ENCODE measurements around the gene CR1. TPM values are rescaled to one million over a fixed set of nuclear protein-coding genes. Genes with fewer than 3 reads are reported as not detected.

Gene CR1
- total RNA-seq, 1 donor from 2014 or later, result 0.51 TPM

DNA sequence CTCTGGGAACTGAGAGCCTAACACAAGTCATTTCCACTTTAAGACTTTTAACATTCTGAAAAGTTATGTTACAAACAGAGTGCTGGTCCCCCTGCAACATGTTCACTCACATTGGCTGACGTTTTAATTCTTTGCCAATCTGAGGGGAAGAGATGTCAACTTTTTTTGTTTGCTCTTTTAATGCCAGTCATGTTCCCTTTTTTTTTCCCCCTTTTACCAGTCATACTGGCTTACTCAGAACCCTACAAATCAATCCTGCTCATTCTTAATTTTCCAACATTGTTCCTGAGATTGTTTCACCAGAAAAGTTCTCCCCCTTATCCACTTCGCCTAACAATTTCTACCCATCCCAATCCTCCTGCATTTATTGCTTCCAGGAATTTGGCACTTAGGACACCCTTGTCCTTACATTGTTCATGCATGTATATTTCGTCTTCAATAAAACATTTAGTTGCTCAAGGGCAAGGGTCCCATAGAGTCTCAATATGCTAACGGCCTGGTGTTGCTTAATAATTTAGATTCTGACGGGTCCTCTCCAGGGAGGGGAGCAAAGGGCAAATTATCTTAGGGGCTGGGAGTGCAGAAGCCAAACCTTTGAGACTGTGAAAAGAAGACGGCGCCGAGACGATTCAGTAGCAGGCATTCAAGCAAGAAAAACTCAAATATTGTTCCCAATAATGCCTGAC lies 148.4 kb downstream of the CR1 start:
- peaks cover 4% of the 10 kb centered on the region for H3K36me3 Mint-ChIP-seq (ENCODE audit: low read depth, unreplicated experiment)

DNA sequence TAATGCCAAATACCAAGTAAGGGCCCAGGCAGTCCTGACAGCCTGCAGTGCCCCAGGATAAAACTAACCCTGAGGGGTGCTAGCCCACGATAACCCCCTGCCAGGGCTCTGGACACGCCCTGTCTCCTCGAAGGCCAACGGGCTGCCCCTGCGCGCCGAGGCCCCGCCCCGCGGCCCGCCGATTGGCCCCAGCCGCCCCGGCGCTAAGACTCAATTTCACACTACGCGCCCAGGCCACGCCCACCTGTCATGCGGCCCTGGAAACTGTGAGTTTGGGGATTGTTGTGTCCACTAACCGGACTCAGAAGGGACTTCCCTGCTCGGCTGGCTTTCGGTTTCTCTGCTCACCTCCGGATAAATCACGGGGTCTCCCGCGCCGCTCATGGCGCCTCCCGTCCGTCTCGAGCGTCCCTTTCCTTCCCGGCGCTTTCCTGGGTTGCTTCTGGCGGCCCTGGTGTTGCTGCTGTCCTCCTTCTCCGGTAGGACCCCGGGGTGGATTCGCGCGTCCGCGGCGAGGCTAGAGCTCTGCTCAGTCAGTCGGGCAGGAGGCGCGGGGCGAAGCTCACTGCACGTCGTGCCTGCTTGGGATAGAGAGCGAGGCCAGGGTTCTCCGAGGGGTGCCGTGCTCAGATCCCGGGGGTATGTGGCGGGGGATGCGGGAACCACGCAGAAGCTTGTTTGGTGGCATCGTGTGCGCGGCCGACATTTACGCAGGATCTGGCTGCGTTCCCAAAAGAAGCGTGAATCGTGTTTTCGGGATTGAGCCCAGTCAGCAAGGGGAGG lies 149.1 kb downstream of the CR1 start, which contains the start of gene CR1L:
Gene CR1L, plus strand, starts transcription at position 282 of the 783 bp plus-strand sequence. Its CDS starts 101 bp downstream, at position 383.
- Mint-ChIP-seq H3K27ac (ENCODE audit: unreplicated experiment) (peak within 1 kb of the TSS; percentile 45), H3K27me3 (ENCODE audit: unreplicated experiment) (peaks cover 10% of the 10 kb centered on the region), H3K4me3 (ENCODE audit: unreplicated experiment) (peak within 1 kb of the TSS; percentile 94), H3K36me3 (ENCODE audit: low read depth, unreplicated experiment) (peaks cover 7% of the 10 kb centered on the region), H3K4me1 (ENCODE audit: unreplicated experiment) (peaks cover 49% of the 10 kb centered on the region), H3K9me3 (ENCODE audit: unreplicated experiment) (no peaks in the 10 kb centered on the region)
- DNase-seq (ENCODE audit: low spot score), result peak; percentile 93
- TF ChIP-seq, protein P1, sequence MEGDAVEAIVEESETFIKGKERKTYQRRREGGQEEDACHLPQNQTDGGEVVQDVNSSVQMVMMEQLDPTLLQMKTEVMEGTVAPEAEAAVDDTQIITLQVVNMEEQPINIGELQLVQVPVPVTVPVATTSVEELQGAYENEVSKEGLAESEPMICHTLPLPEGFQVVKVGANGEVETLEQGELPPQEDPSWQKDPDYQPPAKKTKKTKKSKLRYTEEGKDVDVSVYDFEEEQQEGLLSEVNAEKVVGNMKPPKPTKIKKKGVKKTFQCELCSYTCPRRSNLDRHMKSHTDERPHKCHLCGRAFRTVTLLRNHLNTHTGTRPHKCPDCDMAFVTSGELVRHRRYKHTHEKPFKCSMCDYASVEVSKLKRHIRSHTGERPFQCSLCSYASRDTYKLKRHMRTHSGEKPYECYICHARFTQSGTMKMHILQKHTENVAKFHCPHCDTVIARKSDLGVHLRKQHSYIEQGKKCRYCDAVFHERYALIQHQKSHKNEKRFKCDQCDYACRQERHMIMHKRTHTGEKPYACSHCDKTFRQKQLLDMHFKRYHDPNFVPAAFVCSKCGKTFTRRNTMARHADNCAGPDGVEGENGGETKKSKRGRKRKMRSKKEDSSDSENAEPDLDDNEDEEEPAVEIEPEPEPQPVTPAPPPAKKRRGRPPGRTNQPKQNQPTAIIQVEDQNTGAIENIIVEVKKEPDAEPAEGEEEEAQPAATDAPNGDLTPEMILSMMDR (IDR thresholded peaks at IDR 0.05; ENCODE audit: unreplicated experiment), result no peak

More for the DNA sequence above, 148.4 kb downstream of the CR1 start:
- Mint-ChIP-seq H3K4me1 (ENCODE audit: unreplicated experiment) (peaks cover 47% of the 10 kb centered on the region), H3K9me3 (ENCODE audit: unreplicated experiment) (no peaks in the 10 kb centered on the region), H3K27ac (ENCODE audit: unreplicated experiment) (peak overlapping the region; percentile 28), H3K27me3 (ENCODE audit: unreplicated experiment) (peaks cover 10% of the 10 kb centered on the region), H3K4me3 (ENCODE audit: unreplicated experiment) (peak overlapping the region; percentile 86)
- TF ChIP-seq, protein P1 (IDR thresholded peaks at IDR 0.05; ENCODE audit: unreplicated experiment), result no peak
- no peak for DNase-seq (ENCODE audit: low spot score)

DNA sequence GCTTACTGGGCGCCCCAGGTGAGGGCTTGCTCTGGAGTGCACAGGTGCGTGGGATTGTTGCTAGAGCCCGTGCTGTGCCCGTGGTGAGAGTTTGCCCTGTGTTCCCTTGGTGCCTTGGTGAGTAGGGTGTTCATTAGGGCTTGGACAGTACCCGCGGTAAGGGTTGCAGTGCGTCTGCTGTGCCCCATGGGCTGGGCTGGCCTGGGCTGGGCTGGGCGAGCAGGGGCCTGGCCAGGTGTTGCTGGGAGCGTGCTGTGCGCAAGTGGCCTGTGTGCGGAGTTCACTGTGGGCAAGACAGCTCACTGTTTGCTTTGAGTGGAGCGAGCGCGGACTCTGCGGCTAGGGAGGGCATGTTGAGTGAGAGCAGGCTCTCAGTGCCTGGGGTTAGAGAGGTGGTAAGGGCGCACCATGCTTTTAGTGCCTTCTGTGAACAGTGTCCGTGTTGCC lies 149.7 kb downstream of the CR1 start:
- peaks cover 7% of the 10 kb centered on the region for H3K36me3 Mint-ChIP-seq (ENCODE audit: low read depth, unreplicated experiment)
- H3K4me3 Mint-ChIP-seq (ENCODE audit: unreplicated experiment), result peak overlapping the region; percentile 94
- no peak overlapping the region for H3K27ac Mint-ChIP-seq (ENCODE audit: unreplicated experiment)
- peaks cover 10% of the 10 kb centered on the region for H3K27me3 Mint-ChIP-seq (ENCODE audit: unreplicated experiment)
- TF ChIP-seq, protein P1 (IDR thresholded peaks at IDR 0.05; ENCODE audit: unreplicated experiment), result no peak
- no peaks in the 10 kb centered on the region for H3K9me3 Mint-ChIP-seq (ENCODE audit: unreplicated experiment)
- H3K4me1 Mint-ChIP-seq (ENCODE audit: unreplicated experiment), result peaks cover 54% of the 10 kb centered on the region
- peak; percentile 17 for DNase-seq (ENCODE audit: low spot score)

DNA sequence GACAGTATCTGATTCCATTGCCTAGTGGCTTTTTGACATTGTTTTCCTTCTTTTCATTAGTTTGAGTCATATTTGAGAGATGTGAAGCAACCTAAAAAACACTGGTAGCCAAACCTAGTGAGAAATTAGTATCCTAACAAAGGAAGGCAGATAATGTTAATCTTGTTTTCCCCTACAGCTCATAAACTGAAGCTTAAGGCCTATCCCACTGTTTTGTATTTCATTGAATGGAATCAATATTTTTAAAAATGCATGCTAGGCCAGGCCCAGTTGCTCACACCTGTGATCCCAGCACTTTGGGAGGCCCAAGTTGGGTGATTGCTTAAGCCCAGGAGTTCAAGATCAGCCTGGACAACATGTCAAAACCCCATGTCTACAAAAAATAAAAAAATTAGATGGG lies 150.2 kb downstream of the CR1 start:
- H3K4me1 Mint-ChIP-seq (ENCODE audit: unreplicated experiment), result peaks cover 54% of the 10 kb centered on the region
- DNase-seq (ENCODE audit: low spot score), result no peak
- no peaks in the 10 kb centered on the region for H3K9me3 Mint-ChIP-seq (ENCODE audit: unreplicated experiment)
- TF ChIP-seq, protein P1 (IDR thresholded peaks at IDR 0.05; ENCODE audit: unreplicated experiment), result no peak
- peaks cover 10% of the 10 kb centered on the region for H3K27me3 Mint-ChIP-seq (ENCODE audit: unreplicated experiment)
- H3K27ac Mint-ChIP-seq (ENCODE audit: unreplicated experiment), result no peak overlapping the region
- H3K4me3 Mint-ChIP-seq (ENCODE audit: unreplicated experiment), result peak overlapping the region; percentile 94
- H3K36me3 Mint-ChIP-seq (ENCODE audit: low read depth, unreplicated experiment), result peaks cover 7% of the 10 kb centered on the region

All from endothelial cell (in vitro differentiated cells).